ENCODE data around the gene BIRC5.

DNA sequence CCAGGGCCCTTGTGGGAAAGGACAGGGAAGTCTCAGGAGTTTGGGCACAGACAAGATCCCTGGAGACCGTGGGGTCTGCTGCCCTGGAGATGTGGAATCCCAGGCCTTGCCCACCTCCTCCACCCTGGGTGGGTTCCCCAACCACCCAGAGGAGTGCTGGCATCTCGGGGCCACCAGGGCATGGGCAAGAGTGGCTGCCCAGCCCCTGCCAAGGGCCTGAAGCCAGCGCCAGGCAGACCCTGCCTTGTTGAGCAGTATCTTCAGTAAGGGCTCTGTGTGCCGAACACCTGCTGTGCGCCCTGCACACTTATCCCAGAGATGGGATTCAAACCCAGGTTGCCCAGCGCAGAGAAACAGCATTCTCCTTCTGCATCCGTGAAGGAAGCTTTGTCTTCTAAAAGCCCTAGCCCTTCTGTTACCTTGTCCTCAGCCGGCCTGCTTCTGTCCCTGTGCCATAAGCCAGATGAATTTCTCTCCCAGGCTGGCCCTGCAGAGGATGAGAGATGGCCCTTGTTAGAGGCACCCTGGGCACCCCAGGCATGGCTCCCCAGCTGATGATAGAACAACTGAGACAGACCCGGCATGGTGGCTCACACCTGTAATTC is 49.8 kb downstream of the BIRC5 start:
- TF ChIP-seq GATA2 (IDR thresholded peaks at IDR 0.05; ENCODE audit: low read depth, low read length) = no peak
- TF ChIP-seq GATA3 (IDR thresholded peaks at IDR 0.05; ENCODE audit: low read depth, low read length) = no peak
